HEK293T (cell line): Measurements from ENCODE around the gene UNKL.

Source experiments
- CTCF ChIA-PET: fragments of 350-600 bp; formaldehyde crosslinking; extraction: SDS; loops from one replicate; lab custom pipeline; 2021; ENCODE audit warnings: antibody characterized with exemption, inconsistent platforms; lab: Yijun Ruan, JAX
- POLR2A ChIA-PET: fragments of 350-600 bp; formaldehyde crosslinking; extraction: SDS; loops from one replicate; lab custom pipeline; 2020; ENCODE audit warnings: antibody characterized with exemption, inconsistent platforms; lab: Yijun Ruan, JAX
- DNase-seq: peaks from one replicate; pipeline ENCODE4 v3.0.0; 2012; ENCODE audit warnings: mixed read lengths; ENCODE audit errors: extremely low spot score
- ARNT ChIP-seq: fragments of 450-650 bp; IDR thresholded peaks from 2 replicates; pipeline ENCODE4 v1.6.1; 2017; ENCODE audit warnings: mild to moderate bottlenecking
- BHLHE40 ChIP-seq: fragments of 450-650 bp; IDR thresholded peaks from 2 replicates; pipeline ENCODE4 v1.6.1; 2016; ENCODE audit warnings: mild to moderate bottlenecking, moderate library complexity, borderline replicate concordance
- CTBP1 ChIP-seq: fragments of 450-650 bp; IDR thresholded peaks from 2 replicates; pipeline ENCODE4 v1.6.1; 2016; ENCODE audit warnings: borderline replicate concordance
- ELF4 ChIP-seq: fragments of 450-650 bp; IDR thresholded peaks from 2 replicates; pipeline ENCODE4 v1.6.1; 2017; ENCODE audit warnings: antibody characterized with exemption
- FOXA1 ChIP-seq: fragments of 450-650 bp; IDR thresholded peaks from 2 replicates; pipeline ENCODE4 v1.6.1; 2016; ENCODE audit warnings: mild to moderate bottlenecking
- FOXK2 ChIP-seq: fragments of 450-650 bp; IDR thresholded peaks from 2 replicates; pipeline ENCODE4 v1.6.1; 2016; ENCODE audit warnings: mild to moderate bottlenecking
- FOXM1 ChIP-seq: fragments of 450-650 bp; IDR thresholded peaks from 2 replicates; pipeline ENCODE4 v1.6.1; 2017; ENCODE audit warnings: mild to moderate bottlenecking, borderline replicate concordance
- HDGF ChIP-seq: fragments of 450-650 bp; IDR thresholded peaks from 2 replicates; pipeline ENCODE4 v1.6.1; 2017; ENCODE audit warnings: antibody characterized with exemption, borderline replicate concordance
- L3MBTL2 ChIP-seq: fragments of 450-650 bp; conservative IDR thresholded peaks from 2 replicates; pipeline ENCODE4 v1.6.1; 2016; ENCODE audit warnings: mild to moderate bottlenecking
- LEF1 ChIP-seq: fragments of 450-650 bp; IDR thresholded peaks from 2 replicates; pipeline ENCODE4 v1.6.1; 2017; ENCODE audit warnings: mild to moderate bottlenecking, borderline replicate concordance
- NFRKB ChIP-seq: fragments of 450-650 bp; IDR thresholded peaks from 2 replicates; pipeline ENCODE4 v1.6.1; 2016; ENCODE audit warnings: mild to moderate bottlenecking, moderate library complexity
- PKNOX1 ChIP-seq: fragments of 450-650 bp; IDR thresholded peaks from 2 replicates; pipeline ENCODE4 v1.6.1; 2016
- SP1 ChIP-seq: fragments of 450-650 bp; IDR thresholded peaks from 2 replicates; pipeline ENCODE4 v1.6.1; 2017
- SUZ12 ChIP-seq: fragments of 450-650 bp; IDR thresholded peaks from 2 replicates; pipeline ENCODE4 v1.6.1; 2016; ENCODE audit warnings: mild to moderate bottlenecking
- TARDBP ChIP-seq: fragments of 450-650 bp; IDR thresholded peaks from 2 replicates; pipeline ENCODE4 v1.6.1; 2016
- ZNF384 ChIP-seq: fragments of 450-650 bp; IDR thresholded peaks from 2 replicates; pipeline ENCODE4 v1.6.1; 2016

UNKL gene

GRCh38 chr16:1344499-1344898 is 70.0 kb downstream of the UNKL start:
- DNase-seq: no peak
- no peak for TF ChIP-seq FOXA1
- TF ChIP-seq LEF1: no peak
- TF ChIP-seq SP1: no peak
- no peak for TF ChIP-seq ARNT
- no peak for TF ChIP-seq ELF4
- no peak for TF ChIP-seq TARDBP
- TF ChIP-seq HDGF: no peak
- TF ChIP-seq ZNF384: no peak
- no peak for TF ChIP-seq L3MBTL2
- TF ChIP-seq BHLHE40: no peak
- no peak for TF ChIP-seq SUZ12
- no peak for TF ChIP-seq PKNOX1
- TF ChIP-seq FOXM1: no peak
- TF ChIP-seq FOXK2: no peak
- TF ChIP-seq CTBP1: no peak
- no peak for TF ChIP-seq NFRKB
- CTCF ChIA-PET: no interaction called here
- POLR2A ChIA-PET: interaction anchor here (0.9 to 1.0 kb wide), 2 partner anchors 11 to 39 kb away, joined by 3 read pairs; partner anchors contain the start of gene BAIAP3

- CTCF ChIA-PET: no interaction called here
- no peak for DNase-seq
- POLR2A ChIA-PET: interaction anchor here (0.9 to 1.1 kb wide), 3 partner anchors 11 to 77 kb away, joined by 3 read pairs; partner anchors contain the start of genes BAIAP3 and UQCC4
- TF ChIP-seq SP1: no peak
- TF ChIP-seq NFRKB: no peak
- TF ChIP-seq BHLHE40: no peak
- no peak for TF ChIP-seq ELF4
- no peak for TF ChIP-seq FOXA1
- no peak for TF ChIP-seq FOXK2
- TF ChIP-seq HDGF: no peak
- no peak for TF ChIP-seq L3MBTL2
- no peak for TF ChIP-seq ARNT
- no peak for TF ChIP-seq LEF1
- TF ChIP-seq FOXM1: no peak
- no peak for TF ChIP-seq TARDBP
- TF ChIP-seq CTBP1: no peak
- TF ChIP-seq ZNF384: no peak
- no peak for TF ChIP-seq SUZ12
- no peak for TF ChIP-seq PKNOX1
Observed at GRCh38 chr16:1343428-1344242, 70.9 kb downstream of the UNKL start.

DNA sequence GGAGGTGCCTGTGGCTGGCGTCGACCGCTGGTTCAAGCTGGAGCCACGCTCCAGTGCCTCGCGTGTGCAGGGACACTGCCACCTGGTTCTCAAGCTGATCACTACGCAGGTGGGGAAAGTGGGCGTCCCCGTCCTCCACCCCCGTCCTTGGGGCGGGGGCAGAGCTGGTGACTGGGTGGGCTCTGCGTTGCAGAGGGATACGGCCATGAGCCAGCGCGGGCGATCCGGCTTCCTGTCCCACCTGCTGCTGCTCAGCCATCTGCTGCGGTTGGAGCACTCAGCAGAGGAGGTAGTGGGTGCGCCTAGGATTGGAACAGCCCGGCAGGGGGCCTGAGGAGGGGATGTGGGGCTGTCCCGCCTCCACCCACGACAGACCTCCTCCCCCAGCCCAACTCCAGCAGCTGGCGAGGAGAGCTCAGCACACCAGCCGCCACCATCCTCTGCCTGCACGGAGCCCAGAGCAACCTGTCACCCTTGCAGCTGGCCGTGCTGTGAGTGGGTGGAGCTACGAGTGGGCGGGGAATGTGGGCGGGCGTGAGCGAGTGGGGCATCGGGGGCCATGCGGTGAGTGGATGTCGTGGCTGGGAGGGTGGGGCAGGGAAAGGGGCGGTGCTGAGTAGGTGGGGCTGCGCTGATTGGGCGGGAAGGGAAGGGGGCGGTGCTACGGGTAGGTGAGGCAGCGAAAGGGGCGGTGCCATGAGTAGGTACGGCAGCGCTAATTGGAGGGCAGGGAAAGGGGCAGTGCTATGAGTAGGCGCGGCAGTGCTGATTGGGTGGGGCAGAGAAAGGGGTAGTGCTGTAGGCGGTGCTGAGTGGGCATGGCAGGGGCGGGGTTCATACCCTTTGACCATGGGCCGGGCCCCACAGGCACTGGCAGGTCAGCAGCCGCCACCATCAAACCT is 71.7 kb downstream of the UNKL start:
- TF ChIP-seq HDGF (0 out of 2 replicates have a peak, but pooled peaks have one; percentile 69), SP1 (peak; percentile 93), LEF1 (no peak)
- POLR2A ChIA-PET: interaction anchor here (1.1 kb wide), 1 partner anchor 78 kb away, joined by 3 read pairs; the partner anchor contains the start of gene UQCC4
- DNase-seq: peak; percentile 99
- CTCF ChIA-PET: no interaction called here

DNA sequence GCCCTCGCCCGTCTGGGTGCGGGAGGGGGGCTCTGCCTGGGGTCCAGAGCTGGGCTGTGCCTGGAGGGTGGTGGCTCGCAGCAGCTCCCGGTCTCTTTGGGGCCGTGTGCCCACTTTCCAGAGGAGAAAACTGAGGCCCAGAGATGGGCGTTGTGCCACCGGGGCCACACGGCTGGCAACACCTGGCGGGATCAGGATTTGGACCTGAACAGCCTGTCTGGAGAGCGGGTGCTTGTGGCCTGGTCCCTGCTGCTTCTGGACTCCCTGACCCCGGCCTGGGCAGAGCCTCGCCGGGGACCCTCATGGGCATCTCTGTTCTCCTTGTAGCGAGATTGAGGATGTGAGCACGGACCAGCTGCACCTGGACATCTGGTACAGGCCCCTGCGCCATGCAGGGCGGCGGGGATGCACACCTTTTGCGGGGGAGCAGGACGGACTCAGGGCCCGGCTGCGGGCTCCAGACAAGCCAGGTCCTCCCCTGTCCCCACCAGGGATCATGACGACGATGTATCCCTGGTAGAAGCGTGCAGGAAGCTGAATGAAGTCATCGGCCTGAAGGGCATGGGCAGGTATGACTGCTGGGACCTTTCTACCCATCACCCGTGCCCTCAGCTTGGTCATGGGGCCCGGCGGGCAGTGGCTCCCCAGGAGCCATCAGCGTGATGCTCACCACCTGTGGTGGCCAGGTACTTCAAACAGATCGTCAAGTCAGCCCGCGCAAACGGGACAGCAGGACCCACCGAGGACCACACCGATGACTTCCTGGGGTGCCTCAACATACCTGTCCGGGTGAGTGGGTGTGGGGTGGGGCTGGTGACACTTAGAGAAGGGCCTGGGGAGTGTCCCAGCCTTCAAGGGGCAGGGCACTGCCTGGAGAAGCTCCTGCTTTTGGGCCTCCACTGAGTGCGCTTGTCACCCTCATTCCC is 72.7 kb downstream of the UNKL start:
- CTCF ChIA-PET: no interaction called here
- no peak for DNase-seq
- POLR2A ChIA-PET: no interaction called here
- no peak for TF ChIP-seq FOXA1

- TF ChIP-seq ZNF384: no peak
- TF ChIP-seq PKNOX1: no peak
- TF ChIP-seq SUZ12: no peak
- TF ChIP-seq FOXM1: no peak
- TF ChIP-seq CTBP1: no peak
- no peak for DNase-seq
- ChIA-PET POLR2A (no interaction called here), CTCF (no interaction called here)
Observed at GRCh38 chr16:1340730-1341494, 73.6 kb downstream of the UNKL start.
